ENCODE measurements around the gene ZNF486.
"Not testable (repeated sequence)": the region's sequence is repeated elsewhere in the genome, so short reads cannot be mapped to it uniquely, and the experiment has no call there.

Gene ZNF486

GRCh38 chr19:20167020-20167644 is at the start of gene ZNF486:
Gene ZNF486, plus strand, starts transcription at chr19:20167214. Its CDS starts 117 bp downstream, at chr19:20167331.
- TF ChIP-seq ZFX (IDR thresholded peaks at IDR 0.05) (no peak), CTCF (conservative IDR thresholded peaks at IDR 0.05) (no peak)
- no peak within 1 kb of the TSS for H3K27ac ChIP-seq

- not testable (repeated sequence) for H3K27ac ChIP-seq
These were observed 48.8 kb upstream of the ZNF486 start for GRCh38 chr19:20118064-20118839.

GRCh38 chr19:20124879-20125278 is 42.1 kb upstream of the ZNF486 start:
- TF ChIP-seq ZFX (IDR thresholded peaks at IDR 0.05) (no peak), CTCF (conservative IDR thresholded peaks at IDR 0.05) (no peak)
- H3K27ac ChIP-seq = no peak overlapping the region

- H3K27ac ChIP-seq = not testable (repeated sequence)
These were observed 34.1 kb upstream of the ZNF486 start for GRCh38 chr19:20132933-20133332.

GRCh38 chr19:20137714-20138113 is 29.3 kb upstream of the ZNF486 start:
- not testable (repeated sequence) for H3K27ac ChIP-seq

GRCh38 chr19:20151617-20152145 is 15.3 kb upstream of the ZNF486 start:
- H3K27ac ChIP-seq = no peak overlapping the region
- TF ChIP-seq CTCF (conservative IDR thresholded peaks at IDR 0.05) (no peak), ZFX (IDR thresholded peaks at IDR 0.05) (no peak)

GRCh38 chr19:20152506-20152905 is 14.5 kb upstream of the ZNF486 start:
- not testable (repeated sequence) for H3K27ac ChIP-seq

- H3K27ac ChIP-seq = no peak overlapping the region
- no peak for TF ChIP-seq ZFX (IDR thresholded peaks at IDR 0.05)
- TF ChIP-seq CTCF (conservative IDR thresholded peaks at IDR 0.05) = no peak
These were observed 13.7 kb upstream of the ZNF486 start for GRCh38 chr19:20153281-20153680.

GRCh38 chr19:20154636-20155035 is 12.4 kb upstream of the ZNF486 start:
- H3K27ac ChIP-seq = peak overlapping the region; percentile 45
- TF ChIP-seq CTCF (conservative IDR thresholded peaks at IDR 0.05) (no peak), ZFX (IDR thresholded peaks at IDR 0.05) (no peak)

Measured in C4-2B (cell line).